ENCODE measurements around the gene LYSMD1.
A peak's percentile ranks its signal among the peaks of the same experiment; 100 is the strongest.

LYSMD1 gene

DNA sequence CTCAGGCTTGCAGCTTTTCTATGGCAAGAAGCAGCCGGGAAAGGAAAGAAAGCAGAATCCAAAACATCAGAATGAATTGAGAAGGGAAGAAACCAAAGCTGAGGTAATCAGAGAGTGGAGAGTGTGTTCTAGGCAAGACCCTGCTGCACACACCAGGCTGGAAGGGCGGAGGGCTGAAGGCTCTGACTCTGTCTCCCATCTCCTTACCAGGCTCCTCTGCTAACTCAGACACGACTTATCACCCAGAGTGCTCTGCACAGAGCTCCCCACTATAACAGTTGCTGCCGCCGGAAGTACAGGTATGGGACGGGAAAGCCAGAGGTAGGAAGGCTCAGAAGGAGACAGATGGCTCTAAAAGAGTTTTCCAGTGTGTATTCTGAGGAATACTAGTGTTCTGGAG is 1.4 kb upstream of the LYSMD1 start:
- H3K36me3 ChIP-seq: peaks cover 17 to 47% (median 30%) of the 10 kb centered on the region in 3 donors
- H3K27me3 ChIP-seq: no peaks in the 10 kb centered on the region
- TF ChIP-seq, protein P1, sequence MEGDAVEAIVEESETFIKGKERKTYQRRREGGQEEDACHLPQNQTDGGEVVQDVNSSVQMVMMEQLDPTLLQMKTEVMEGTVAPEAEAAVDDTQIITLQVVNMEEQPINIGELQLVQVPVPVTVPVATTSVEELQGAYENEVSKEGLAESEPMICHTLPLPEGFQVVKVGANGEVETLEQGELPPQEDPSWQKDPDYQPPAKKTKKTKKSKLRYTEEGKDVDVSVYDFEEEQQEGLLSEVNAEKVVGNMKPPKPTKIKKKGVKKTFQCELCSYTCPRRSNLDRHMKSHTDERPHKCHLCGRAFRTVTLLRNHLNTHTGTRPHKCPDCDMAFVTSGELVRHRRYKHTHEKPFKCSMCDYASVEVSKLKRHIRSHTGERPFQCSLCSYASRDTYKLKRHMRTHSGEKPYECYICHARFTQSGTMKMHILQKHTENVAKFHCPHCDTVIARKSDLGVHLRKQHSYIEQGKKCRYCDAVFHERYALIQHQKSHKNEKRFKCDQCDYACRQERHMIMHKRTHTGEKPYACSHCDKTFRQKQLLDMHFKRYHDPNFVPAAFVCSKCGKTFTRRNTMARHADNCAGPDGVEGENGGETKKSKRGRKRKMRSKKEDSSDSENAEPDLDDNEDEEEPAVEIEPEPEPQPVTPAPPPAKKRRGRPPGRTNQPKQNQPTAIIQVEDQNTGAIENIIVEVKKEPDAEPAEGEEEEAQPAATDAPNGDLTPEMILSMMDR (IDR thresholded peaks at IDR 0.05): no peak
- peak overlapping the region; percentile 67 to 76 for H3K4me3 ChIP-seq
- no peaks in the 10 kb centered on the region for H3K9me3 ChIP-seq
- H3K27ac ChIP-seq: peak overlapping the region; percentile 92 to 96
- peaks cover 0 to 31% (median 17%) of the 10 kb centered on the region in 4 donors for H3K4me1 ChIP-seq
- no peak for DNase-seq
- intact Hi-C loops (cut with DNase I; ENCODE audit: low total_unique reads): no loop called here

DNA sequence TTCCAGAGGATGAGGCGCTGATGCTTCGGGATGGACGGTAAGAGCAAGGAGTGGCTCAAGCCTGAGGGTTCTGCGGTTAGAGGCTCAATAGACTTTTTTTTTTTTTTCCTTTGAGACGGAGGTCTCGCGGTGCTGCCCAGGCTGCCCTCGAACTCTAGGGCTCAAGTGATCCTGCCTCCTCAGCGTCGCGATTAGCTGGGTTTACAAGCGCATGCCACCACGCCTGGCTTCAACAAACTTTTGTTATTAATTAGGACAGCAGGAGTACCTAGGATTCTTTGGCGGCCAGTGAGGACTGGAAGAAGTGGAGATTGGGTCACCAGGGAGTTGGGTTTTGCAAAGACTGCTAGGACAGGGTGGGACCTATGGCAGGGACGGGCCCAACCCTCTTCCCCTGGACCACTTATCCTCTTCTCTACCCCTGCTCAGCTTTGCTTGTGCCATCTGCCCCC is 829 bp upstream of the LYSMD1 start:
- Histone ChIP-seq H3K36me3 (peaks cover 17 to 53% (median 33%) of the 10 kb centered on the region in 3 donors), H3K9me3 (no peaks in the 10 kb centered on the region), H3K4me1 (peaks cover 0 to 31% (median 17%) of the 10 kb centered on the region in 4 donors), H3K4me3 (peak overlapping the region; percentile 67 to 76), H3K27me3 (no peaks in the 10 kb centered on the region), H3K27ac (peak overlapping the region; percentile 92 to 96)
- TF ChIP-seq, protein P1 (IDR thresholded peaks at IDR 0.05): no peak
- intact Hi-C loops (cut with DNase I; ENCODE audit: low total_unique reads): no loop called here
- no peak for DNase-seq

DNA sequence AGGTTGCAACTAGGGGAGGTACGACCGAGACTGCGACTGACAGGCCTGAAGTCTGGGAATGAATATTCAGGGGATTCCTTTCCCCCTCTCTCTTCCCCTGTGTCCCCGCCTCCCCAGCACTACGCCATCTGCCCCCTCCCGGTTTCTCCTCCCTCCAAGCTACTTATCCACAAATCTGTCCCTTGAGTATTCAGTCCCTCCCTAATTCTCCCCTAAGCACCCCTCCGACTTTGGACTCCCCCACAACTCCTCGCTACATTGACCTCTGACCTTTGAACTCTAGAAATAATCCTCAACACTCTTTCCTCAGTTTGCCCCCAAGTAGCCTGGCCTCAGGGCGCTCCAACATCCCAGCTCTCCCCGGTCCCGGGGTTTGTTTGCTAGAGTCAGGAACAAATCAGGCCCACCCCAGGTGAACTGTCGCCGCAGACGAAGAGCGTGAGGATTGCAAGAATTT is 393 bp downstream of the LYSMD1 start:
- peak in 1 of 2 donors; percentile 78 for DNase-seq
- peak overlapping the region; percentile 67 to 76 for H3K4me3 ChIP-seq
- TF ChIP-seq, protein P1 (IDR thresholded peaks at IDR 0.05): no peak
- peaks cover 0 to 39% (median 17%) of the 10 kb centered on the region in 4 donors for H3K4me1 ChIP-seq
- intact Hi-C loops (cut with DNase I; ENCODE audit: low total_unique reads): no loop called here
- peaks cover 14 to 53% (median 36%) of the 10 kb centered on the region in 3 donors for H3K36me3 ChIP-seq
- no peaks in the 10 kb centered on the region for H3K9me3 ChIP-seq
- H3K27ac ChIP-seq: peak overlapping the region; percentile 92 to 96
- no peaks in the 10 kb centered on the region for H3K27me3 ChIP-seq

DNA sequence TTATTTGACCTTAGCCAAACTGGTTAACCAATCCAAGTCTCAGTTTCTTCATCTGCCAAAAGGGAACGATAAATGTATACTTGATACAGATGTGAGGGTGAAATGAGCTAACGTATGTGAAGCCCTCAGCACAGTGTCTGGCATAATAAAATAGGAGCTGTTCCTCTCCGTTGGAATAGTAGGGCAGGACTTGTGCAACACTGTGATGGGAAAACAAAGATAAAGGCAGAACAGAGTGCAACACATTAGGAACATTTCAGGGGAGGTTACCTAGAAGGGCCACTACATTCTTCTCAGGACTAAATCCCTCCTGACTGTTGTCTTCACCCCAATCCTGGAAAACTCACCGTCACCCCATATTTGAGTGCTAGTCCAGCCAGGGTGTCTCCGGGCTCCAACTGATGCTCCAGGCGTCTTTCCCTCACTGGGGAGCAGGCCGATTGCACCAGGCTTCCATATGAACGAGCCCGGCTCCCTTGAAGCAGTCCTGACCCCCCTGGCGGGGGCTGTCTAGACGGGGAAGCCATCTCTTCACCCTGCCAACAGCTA is 896 bp downstream of the LYSMD1 start:
- peaks cover 11 to 53% (median 36%) of the 10 kb centered on the region in 3 donors for H3K36me3 ChIP-seq
- no peaks in the 10 kb centered on the region for H3K9me3 ChIP-seq
- peak overlapping the region; percentile 92 to 96 for H3K27ac ChIP-seq
- H3K4me1 ChIP-seq: peaks cover 0 to 40% (median 17%) of the 10 kb centered on the region in 4 donors
- intact Hi-C loops (cut with DNase I; ENCODE audit: low total_unique reads): no loop called here
- no peaks in the 10 kb centered on the region for H3K27me3 ChIP-seq
- peak overlapping the region; percentile 67 to 76 for H3K4me3 ChIP-seq
- TF ChIP-seq, protein P1 (IDR thresholded peaks at IDR 0.05): peak in 1 of 2 experiments; percentile 1
- DNase-seq: peak in 1 of 2 donors; percentile 83

DNA sequence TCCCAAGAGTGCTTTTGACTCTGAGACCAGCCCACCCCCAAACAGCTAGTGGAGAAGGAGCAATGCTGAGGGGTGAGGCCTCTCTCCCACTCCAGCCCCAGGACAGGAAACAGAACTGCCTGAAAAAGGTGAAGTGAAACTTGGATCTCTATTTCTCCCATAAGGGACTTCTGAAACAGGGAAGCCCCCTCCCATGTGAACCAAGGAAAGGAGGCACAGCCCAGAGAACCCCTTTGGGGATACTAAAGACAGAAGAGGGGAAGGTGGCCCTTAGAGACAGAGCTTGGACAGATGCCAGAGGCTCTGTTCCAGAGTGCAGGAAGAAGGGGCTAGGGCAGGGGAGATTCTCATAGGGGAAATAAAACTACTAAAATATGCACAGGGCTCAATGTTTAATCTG is 6.3 kb downstream of the LYSMD1 start:
- Histone ChIP-seq H3K36me3 (peaks cover 13 to 58% (median 50%) of the 10 kb centered on the region in 3 donors), H3K27ac (no peak overlapping the region), H3K4me1 (peaks cover 0 to 23% (median 7%) of the 10 kb centered on the region in 4 donors), H3K9me3 (no peaks in the 10 kb centered on the region), H3K27me3 (no peaks in the 10 kb centered on the region), H3K4me3 (no peak overlapping the region)
- intact Hi-C loops (cut with DNase I; ENCODE audit: low total_unique reads): loop anchor here (5.0 to 10.0 kb wide), 2 partner anchors 57 to 135 kb away; no protein-coding TSS in a partner anchor
- TF ChIP-seq, protein P1 (IDR thresholded peaks at IDR 0.05): no peak
- DNase-seq: no peak

Measured in tibial artery (tissue), 4 donors.